ENCODE measurements around the gene STMN3.

GRCh38 chr20:63692436-63693082 is 39.3 kb upstream of the STMN3 start:
- TF ChIP-seq, protein P1, sequence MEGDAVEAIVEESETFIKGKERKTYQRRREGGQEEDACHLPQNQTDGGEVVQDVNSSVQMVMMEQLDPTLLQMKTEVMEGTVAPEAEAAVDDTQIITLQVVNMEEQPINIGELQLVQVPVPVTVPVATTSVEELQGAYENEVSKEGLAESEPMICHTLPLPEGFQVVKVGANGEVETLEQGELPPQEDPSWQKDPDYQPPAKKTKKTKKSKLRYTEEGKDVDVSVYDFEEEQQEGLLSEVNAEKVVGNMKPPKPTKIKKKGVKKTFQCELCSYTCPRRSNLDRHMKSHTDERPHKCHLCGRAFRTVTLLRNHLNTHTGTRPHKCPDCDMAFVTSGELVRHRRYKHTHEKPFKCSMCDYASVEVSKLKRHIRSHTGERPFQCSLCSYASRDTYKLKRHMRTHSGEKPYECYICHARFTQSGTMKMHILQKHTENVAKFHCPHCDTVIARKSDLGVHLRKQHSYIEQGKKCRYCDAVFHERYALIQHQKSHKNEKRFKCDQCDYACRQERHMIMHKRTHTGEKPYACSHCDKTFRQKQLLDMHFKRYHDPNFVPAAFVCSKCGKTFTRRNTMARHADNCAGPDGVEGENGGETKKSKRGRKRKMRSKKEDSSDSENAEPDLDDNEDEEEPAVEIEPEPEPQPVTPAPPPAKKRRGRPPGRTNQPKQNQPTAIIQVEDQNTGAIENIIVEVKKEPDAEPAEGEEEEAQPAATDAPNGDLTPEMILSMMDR (IDR thresholded peaks at IDR 0.05), result no peak
- TF ChIP-seq ZFX (IDR thresholded peaks at IDR 0.05; ENCODE audit: borderline replicate concordance), result no peak
